GM12875 (cell line): Measurements from ENCODE around the gene AKT1S1.
A peak's percentile ranks its signal among the peaks of the same experiment; 100 is the strongest.

Experiments used
- H3K4me3 ChIP-seq: one replicate; pipeline ENCODE4 v1.5.1; 2011; ENCODE audit warnings: low read depth, low read length, control low read depth
- CTCF ChIP-seq: IDR thresholded peaks from 2 replicates; pipeline ENCODE4 v1.5.1; 2011; ENCODE audit warnings: low read depth, mild to moderate bottlenecking, control low read depth, inconsistent platforms, low read length, moderate library complexity, borderline replicate concordance; ENCODE audit not compliant: insufficient read depth

The AKT1S1 gene

GRCh38 chr19:49912965-49913685 is 36.0 kb upstream of the AKT1S1 start:
- H3K4me3 ChIP-seq: no peak overlapping the region
- TF ChIP-seq CTCF: peak; percentile 43; the same call in 1 of the 2 replicates

- peak overlapping the region; percentile 19 for H3K4me3 ChIP-seq
- no peak for TF ChIP-seq CTCF
These were observed 34.4 kb upstream of the AKT1S1 start for GRCh38 chr19:49911381-49912145.

DNA sequence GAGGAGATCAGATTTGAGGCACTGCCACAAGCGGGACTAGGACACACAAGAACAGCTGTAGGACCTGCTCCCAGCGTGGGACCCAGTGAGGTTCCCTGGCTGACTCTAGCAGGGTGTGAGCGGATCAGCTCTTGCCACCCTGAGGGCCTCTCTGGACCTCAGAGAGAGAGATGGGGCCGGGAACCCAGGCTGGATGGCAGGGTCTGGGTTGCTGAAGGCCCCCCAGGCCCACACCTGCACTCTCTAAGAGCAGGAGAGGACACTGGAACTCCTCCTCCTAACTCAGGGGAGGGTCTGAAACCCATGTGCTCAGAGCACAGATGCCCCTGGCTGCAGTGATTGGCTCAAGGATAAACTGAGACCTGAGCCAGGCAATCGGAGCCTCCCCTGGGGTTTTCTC is 33.0 kb upstream of the AKT1S1 start:
- H3K4me3 ChIP-seq: no peak overlapping the region
- no peak for TF ChIP-seq CTCF

GRCh38 chr19:49908480-49909420 is 31.6 kb upstream of the AKT1S1 start:
- no peak for TF ChIP-seq CTCF
- H3K4me3 ChIP-seq: no peak overlapping the region

DNA sequence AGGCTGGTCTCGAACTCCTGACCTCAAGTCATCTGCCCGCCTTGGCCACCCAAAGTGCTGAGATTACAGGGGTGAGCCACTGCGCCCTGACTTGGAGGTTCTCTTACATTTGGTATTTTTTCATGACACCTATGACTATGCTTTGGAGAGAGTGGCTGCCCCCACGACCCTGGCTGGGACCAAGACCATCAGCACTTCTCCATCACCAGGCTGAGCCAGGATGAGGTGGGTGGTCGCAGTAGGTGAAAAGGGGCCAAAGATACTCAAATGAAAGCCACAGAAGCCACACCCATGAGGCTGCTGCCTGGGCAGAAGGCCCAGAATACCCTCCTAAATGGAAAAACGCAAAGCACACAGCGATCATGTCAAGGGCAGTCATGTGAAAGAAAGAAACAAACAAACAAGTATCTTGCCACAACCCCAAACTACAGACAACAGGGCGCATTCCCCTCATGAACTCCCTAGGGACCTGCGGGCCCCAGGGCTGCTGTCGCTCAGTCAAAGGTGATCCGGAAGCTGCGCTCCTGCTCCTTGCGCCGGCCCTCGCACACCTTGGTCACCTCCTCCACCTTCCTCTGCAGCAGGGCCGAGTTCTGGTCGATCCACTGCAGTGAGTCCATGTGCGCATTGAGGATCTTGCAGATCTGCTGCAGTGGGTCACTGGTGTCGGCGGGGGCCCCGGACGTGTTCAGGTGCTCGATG is 30.7 kb upstream of the AKT1S1 start:
- no peak for TF ChIP-seq CTCF
- H3K4me3 ChIP-seq: no peak overlapping the region

GRCh38 chr19:49906879-49907564 is 29.9 kb upstream of the AKT1S1 start:
- TF ChIP-seq CTCF: no peak
- H3K4me3 ChIP-seq: no peak overlapping the region
